Rectal smooth muscle tissue (tissue), 1 donor: ENCODE data around the gene RNF207.

Source experiments
- H3K27ac ChIP-seq: one replicate; pipeline ENCODE4 v1.7.0; 2013; ENCODE audit warnings: low read depth, low read length, inconsistent platforms
- H3K27me3 ChIP-seq: one replicate; pipeline ENCODE4 v1.7.0; 2013; ENCODE audit warnings: low read length; ENCODE audit not compliant: control insufficient read depth, insufficient read depth
- H3K36me3 ChIP-seq: one replicate; pipeline ENCODE4 v1.7.0; 2013; ENCODE audit warnings: low read length; ENCODE audit not compliant: control insufficient read depth, insufficient read depth
- H3K4me1 ChIP-seq: one replicate; pipeline ENCODE4 v1.7.0; 2013; ENCODE audit warnings: low read length; ENCODE audit not compliant: control insufficient read depth, insufficient read depth
- H3K4me3 ChIP-seq: one replicate; pipeline ENCODE4 v1.7.0; 2013; ENCODE audit warnings: low read length
- H3K9ac ChIP-seq: one replicate; pipeline ENCODE4 v1.7.0; 2013; ENCODE audit warnings: low read length

RNF207 gene

GRCh38 chr1:6266641-6267040, 60.7 kb downstream of the RNF207 start:
- no peaks in the 10 kb centered on the region for H3K4me1 ChIP-seq
- H3K27me3 ChIP-seq: peaks cover 3% of the 10 kb centered on the region
- no peak overlapping the region for H3K27ac ChIP-seq
- no peaks in the 10 kb centered on the region for H3K36me3 ChIP-seq
- H3K9ac ChIP-seq: no peak overlapping the region
- H3K4me3 ChIP-seq: no peak overlapping the region

GRCh38 chr1:6267686-6268322, 61.9 kb downstream of the RNF207 start:
- H3K27ac ChIP-seq: no peak overlapping the region
- no peaks in the 10 kb centered on the region for H3K27me3 ChIP-seq
- H3K4me3 ChIP-seq: no peak overlapping the region
- no peaks in the 10 kb centered on the region for H3K36me3 ChIP-seq
- H3K9ac ChIP-seq: no peak overlapping the region
- no peaks in the 10 kb centered on the region for H3K4me1 ChIP-seq

GRCh38 chr1:6268415-6268814, 62.5 kb downstream of the RNF207 start:
- Histone ChIP-seq H3K9ac (no peak overlapping the region), H3K27me3 (no peaks in the 10 kb centered on the region), H3K4me3 (no peak overlapping the region), H3K4me1 (no peaks in the 10 kb centered on the region), H3K27ac (no peak overlapping the region), H3K36me3 (no peaks in the 10 kb centered on the region)

GRCh38 chr1:6269296-6269695, 63.4 kb downstream of the RNF207 start:
- no peaks in the 10 kb centered on the region for H3K27me3 ChIP-seq
- H3K4me1 ChIP-seq: no peaks in the 10 kb centered on the region
- no peak overlapping the region for H3K9ac ChIP-seq
- H3K27ac ChIP-seq: no peak overlapping the region
- no peaks in the 10 kb centered on the region for H3K36me3 ChIP-seq
- H3K4me3 ChIP-seq: no peak overlapping the region

GRCh38 chr1:6269720-6270400, 63.9 kb downstream of the RNF207 start:
- Histone ChIP-seq H3K4me3 (no peak overlapping the region), H3K36me3 (no peaks in the 10 kb centered on the region), H3K4me1 (no peaks in the 10 kb centered on the region), H3K27ac (no peak overlapping the region), H3K27me3 (no peaks in the 10 kb centered on the region), H3K9ac (no peak overlapping the region)

- Histone ChIP-seq H3K9ac (no peak overlapping the region), H3K27me3 (no peaks in the 10 kb centered on the region), H3K36me3 (no peaks in the 10 kb centered on the region), H3K27ac (no peak overlapping the region), H3K4me1 (no peaks in the 10 kb centered on the region), H3K4me3 (no peak overlapping the region)
Measured at GRCh38 chr1:6270401-6270800, 64.5 kb downstream of the RNF207 start.
